ENCODE results near the gene FOXE3.

Gene FOXE3

GRCh38 chr1:47415728-47416318, at the start of gene FOXE3:
Gene FOXE3 (plus strand): TSS chr1:47416285. CDS start chr1:47416316, 31 bp downstream.
- peak within 1 kb of the TSS; percentile 63 for H3K4me3 ChIP-seq
- no peak for TF ChIP-seq CTCF (IDR thresholded peaks at IDR 0.05)

GRCh38 chr1:47367651-47368050, 48.4 kb upstream of the FOXE3 start:
- Histone ChIP-seq H3K27ac (no peak overlapping the region), H3K4me3 (no peak overlapping the region)
- TF ChIP-seq CTCF (IDR thresholded peaks at IDR 0.05), result no peak
- DNase-seq (ENCODE audit: low spot score), result no peak

More at GRCh38 chr1:47415728-47416318, at the start of gene FOXE3:
- no peak within 1 kb of the TSS for H3K27ac ChIP-seq
- no peak for DNase-seq (ENCODE audit: low spot score)

- no peak for DNase-seq (ENCODE audit: low spot score)
- TF ChIP-seq CTCF (IDR thresholded peaks at IDR 0.05), result no peak
- no peak overlapping the region for H3K27ac ChIP-seq
- no peak overlapping the region for H3K4me3 ChIP-seq
These were observed 45.0 kb upstream of the FOXE3 start for GRCh38 chr1:47371016-47371517.

- Histone ChIP-seq H3K27ac (no peak overlapping the region), H3K4me3 (no peak overlapping the region)
- TF ChIP-seq CTCF (IDR thresholded peaks at IDR 0.05), result no peak
- no peak for DNase-seq (ENCODE audit: low spot score)
These were observed 41.6 kb upstream of the FOXE3 start for GRCh38 chr1:47374501-47374900.

GRCh38 chr1:47378147-47378546, 37.9 kb upstream of the FOXE3 start:
- Histone ChIP-seq H3K4me3 (no peak overlapping the region), H3K27ac (no peak overlapping the region)
- no peak for DNase-seq (ENCODE audit: low spot score)
- no peak for TF ChIP-seq CTCF (IDR thresholded peaks at IDR 0.05)

GRCh38 chr1:47380699-47381098, 35.4 kb upstream of the FOXE3 start:
- H3K4me3 ChIP-seq, result no peak overlapping the region
- no peak for DNase-seq (ENCODE audit: low spot score)
- no peak for TF ChIP-seq CTCF (IDR thresholded peaks at IDR 0.05)
- no peak overlapping the region for H3K27ac ChIP-seq

- no peak for DNase-seq (ENCODE audit: low spot score)
- no peak overlapping the region for H3K27ac ChIP-seq
- H3K4me3 ChIP-seq, result no peak overlapping the region
- no peak for TF ChIP-seq CTCF (IDR thresholded peaks at IDR 0.05)
These were observed 33.6 kb upstream of the FOXE3 start for GRCh38 chr1:47382399-47382983.
